HG03280 (cell line): ENCODE data around the gene SECTM1.

ENCODE experiments used
- ATAC-seq: cut with Tn5 transposase; IDR thresholded peaks from one replicate; pipeline ENCODE4 v1.9.1; 2021; ENCODE audit warnings: mild to moderate bottlenecking, moderate library complexity; ENCODE audit not compliant: unreplicated experiment

Gene SECTM1

GRCh38 chr17:82283208-82283749 is 50.3 kb downstream of the SECTM1 start:
- no peak for ATAC-seq

GRCh38 chr17:82282239-82283207 is 51.0 kb downstream of the SECTM1 start:
- ATAC-seq: no peak

GRCh38 chr17:82281502-82282238 is 51.9 kb downstream of the SECTM1 start:
- ATAC-seq: no peak

GRCh38 chr17:82281076-82281475 is 52.5 kb downstream of the SECTM1 start:
- ATAC-seq: no peak

- no peak for ATAC-seq
These were observed 53.0 kb downstream of the SECTM1 start for GRCh38 chr17:82280537-82280936.

- no peak for ATAC-seq
These were observed 54.7 kb downstream of the SECTM1 start for GRCh38 chr17:82278786-82279391.

- no peak for ATAC-seq
These were observed 55.3 kb downstream of the SECTM1 start for GRCh38 chr17:82278308-82278707.

GRCh38 chr17:82277851-82278250 is 55.7 kb downstream of the SECTM1 start:
- no peak for ATAC-seq

- ATAC-seq: no peak
These were observed 56.6 kb downstream of the SECTM1 start for GRCh38 chr17:82276938-82277337.

- no peak for ATAC-seq
These were observed 58.2 kb downstream of the SECTM1 start for GRCh38 chr17:82275326-82275725.

- ATAC-seq: no peak
These were observed 59.2 kb downstream of the SECTM1 start for GRCh38 chr17:82274134-82275020.

GRCh38 chr17:82273327-82274133 is 60.0 kb downstream of the SECTM1 start, which contains the start of gene CSNK1D:
TSS of gene CSNK1D (minus strand) at chr17:82273700. CDS start at chr17:82273381, 319 bp downstream.
- peak; percentile 79 for ATAC-seq

- ATAC-seq: peak; percentile 4
These were observed 60.9 kb downstream of the SECTM1 start for GRCh38 chr17:82272495-82273326.

- no peak for ATAC-seq
These were observed 62.2 kb downstream of the SECTM1 start for GRCh38 chr17:82271401-82271800.
